Right lobe of liver (tissue), 6 donors: ENCODE results near the gene NME9. TPM values are rescaled to one million over a fixed set of nuclear protein-coding genes. Genes with fewer than 3 reads are reported as not detected.

Experiments
- ATAC-seq, 4 donors: fragments of 200-7000 bp; cut with Tn5 transposase; one replicate each; pipeline ENCODE4 v1.9.1; 2020; ENCODE audit warnings: mild to moderate bottlenecking in 4 of 4, moderate library complexity in 4 of 4
- DNase-seq, 3 donors: peaks; one replicate each; pipeline ENCODE4 v3.0.0-alpha.2; 2020
- H3K27ac ChIP-seq, 3 donors: fragments of 200-600 bp; one replicate each; pipeline ENCODE4 v1.8.0; 2022
- H3K27me3 ChIP-seq, 2 donors: fragments of 200-600 bp; one replicate each; pipeline ENCODE4 v1.8.0; 2022
- H3K36me3 ChIP-seq, 4 donors: fragments of 200-600 bp; sonication (generic) in 1 of 4; one replicate each; pipeline versions ENCODE4 v1.5.1 to v1.8.0; 2017 to 2022; ENCODE audit warnings: control low read depth in 1 of 4
- H3K4me1 ChIP-seq, 4 donors: fragments of 200-600 bp; sonication (generic) in 1 of 4; one replicate each; pipeline versions ENCODE4 v1.5.1 to v1.8.0; 2017 to 2022; ENCODE audit warnings: control low read depth in 1 of 4
- H3K4me3 ChIP-seq, 3 donors: fragments of 200-600 bp; one replicate each; pipeline ENCODE4 v1.8.0; 2022
- H3K9me3 ChIP-seq, 4 donors: fragments of 200-600 bp; sonication (generic) in 1 of 4; one replicate each; pipeline versions ENCODE4 v1.5.1 to v1.8.0; 2017 to 2022; ENCODE audit warnings: control low read depth in 1 of 4
- POLR2A ChIP-seq: fragments of 450-650 bp; IDR thresholded peaks from one replicate; pipeline ENCODE4 v1.6.1; 2017; ENCODE audit warnings: antibody characterized with exemption, mild to moderate bottlenecking
- WGBS: methylation state at CpG from one replicate; pipeline ENCODE4 v1.1.6; 2018; ENCODE audit warnings: low coverage, low lambda C conversion rate; ENCODE audit not compliant: insufficient coverage; ENCODE audit errors: missing lambda C conversion rate; 5-methylcytosine and 5-hydroxymethylcytosine counted together
- intact Hi-C, 2 donors: fragments of 100-400 bp; cut with DNase I; formaldehyde crosslinking; loops; one replicate each; pipeline versions ENCODE4 v1.11.2 to v1.14.1; 2022
- total RNA-seq, 6 experiments: library from RNA; depleted of rRNA in 2 of 6; stranded (reverse); fragments of >200 nt in 2 of 6; fragmentation: NEBNext Ultra II Directional in 3 of 6; extraction: Animal tissue kit (Norgen Biotek cat#: 25700) in 3 of 6; gene quantifications; one replicate each; pipeline versions ENCODE4 v1.1.0 to v1.2.4, GENCODE V29; 2016 to 2023
- TF ChIP-seq, protein P1 (sequence below), 4 donors: fragments of 200-600 bp in 3 of 4; fragments of 450-650 bp in 1 of 4; IDR thresholded peaks; one replicate each; pipeline versions ENCODE4 v1.5.1 to v1.8.0; 2016 to 2022; ENCODE audit warnings: antibody characterized with exemption in 4 of 4, mild to moderate bottlenecking in 2 of 4
- donor health status: DM: no; HTN: yes; CAD: no.
- donor health status: DM: no; HTN: no; CAD: no.
- donor health status: DM: no; HTN: no; CAD: no.
- donor health status: DM: no; HTN: yes; CAD: no.
- donor health status: DM: no; HTN: yes; CAD: no.

Gene NME9
- total RNA-seq, 6 experiments from 2014 or later, result not detected

DNA sequence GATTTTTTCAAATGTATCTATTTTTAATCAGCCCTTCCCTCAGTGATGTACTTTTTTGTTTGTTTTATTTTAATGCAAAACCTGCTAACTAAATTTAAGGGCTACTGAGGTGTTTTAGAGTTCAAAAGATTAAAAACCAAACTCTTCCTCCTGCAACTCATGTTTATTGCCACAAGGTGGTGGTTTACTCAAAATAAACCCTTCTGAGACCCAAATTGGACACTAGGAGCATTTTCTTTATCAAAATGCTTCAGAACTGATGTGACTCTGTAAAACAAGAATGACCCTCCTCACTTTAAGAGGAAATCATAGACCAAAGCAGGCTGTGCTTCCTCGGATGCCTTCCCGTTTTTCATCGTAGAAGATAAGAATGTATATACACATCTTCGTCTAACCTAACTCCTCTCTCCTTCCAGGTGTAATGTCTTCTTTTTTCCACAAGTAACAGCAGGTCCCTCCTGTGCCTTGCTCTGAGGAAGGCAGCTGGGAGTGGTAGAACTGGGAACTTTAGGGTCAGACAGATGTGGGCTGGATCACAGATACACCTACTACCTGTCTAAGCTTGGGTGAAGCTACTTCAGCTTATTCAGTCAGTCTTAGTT is 2.9 kb upstream of the NME9 start:
- intact Hi-C loops, result loop anchor here (10.0 kb wide), 2 partner anchors 82 to 92 kb away; no protein-coding TSS in a partner anchor
- Histone ChIP-seq H3K27me3 (no peaks in the 10 kb centered on the region), H3K27ac (no peak overlapping the region), H3K4me3 (no peak overlapping the region), H3K4me1 (peaks cover 0 to 3% (median 0%) of the 10 kb centered on the region in 4 donors), H3K36me3 (no peaks in the 10 kb centered on the region), H3K9me3 (no peaks in the 10 kb centered on the region)
- WGBS, result 31% methylated on average over 4 of the region's 4 CpGs
- ATAC-seq, result peak; percentile 46 to 51 (median 47)
- TF ChIP-seq, protein P1, sequence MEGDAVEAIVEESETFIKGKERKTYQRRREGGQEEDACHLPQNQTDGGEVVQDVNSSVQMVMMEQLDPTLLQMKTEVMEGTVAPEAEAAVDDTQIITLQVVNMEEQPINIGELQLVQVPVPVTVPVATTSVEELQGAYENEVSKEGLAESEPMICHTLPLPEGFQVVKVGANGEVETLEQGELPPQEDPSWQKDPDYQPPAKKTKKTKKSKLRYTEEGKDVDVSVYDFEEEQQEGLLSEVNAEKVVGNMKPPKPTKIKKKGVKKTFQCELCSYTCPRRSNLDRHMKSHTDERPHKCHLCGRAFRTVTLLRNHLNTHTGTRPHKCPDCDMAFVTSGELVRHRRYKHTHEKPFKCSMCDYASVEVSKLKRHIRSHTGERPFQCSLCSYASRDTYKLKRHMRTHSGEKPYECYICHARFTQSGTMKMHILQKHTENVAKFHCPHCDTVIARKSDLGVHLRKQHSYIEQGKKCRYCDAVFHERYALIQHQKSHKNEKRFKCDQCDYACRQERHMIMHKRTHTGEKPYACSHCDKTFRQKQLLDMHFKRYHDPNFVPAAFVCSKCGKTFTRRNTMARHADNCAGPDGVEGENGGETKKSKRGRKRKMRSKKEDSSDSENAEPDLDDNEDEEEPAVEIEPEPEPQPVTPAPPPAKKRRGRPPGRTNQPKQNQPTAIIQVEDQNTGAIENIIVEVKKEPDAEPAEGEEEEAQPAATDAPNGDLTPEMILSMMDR (IDR thresholded peaks at IDR 0.05), result peak; percentile 61 to 75 (median 68)
- TF ChIP-seq POLR2A, result no peak
- DNase-seq, result no peak

DNA sequence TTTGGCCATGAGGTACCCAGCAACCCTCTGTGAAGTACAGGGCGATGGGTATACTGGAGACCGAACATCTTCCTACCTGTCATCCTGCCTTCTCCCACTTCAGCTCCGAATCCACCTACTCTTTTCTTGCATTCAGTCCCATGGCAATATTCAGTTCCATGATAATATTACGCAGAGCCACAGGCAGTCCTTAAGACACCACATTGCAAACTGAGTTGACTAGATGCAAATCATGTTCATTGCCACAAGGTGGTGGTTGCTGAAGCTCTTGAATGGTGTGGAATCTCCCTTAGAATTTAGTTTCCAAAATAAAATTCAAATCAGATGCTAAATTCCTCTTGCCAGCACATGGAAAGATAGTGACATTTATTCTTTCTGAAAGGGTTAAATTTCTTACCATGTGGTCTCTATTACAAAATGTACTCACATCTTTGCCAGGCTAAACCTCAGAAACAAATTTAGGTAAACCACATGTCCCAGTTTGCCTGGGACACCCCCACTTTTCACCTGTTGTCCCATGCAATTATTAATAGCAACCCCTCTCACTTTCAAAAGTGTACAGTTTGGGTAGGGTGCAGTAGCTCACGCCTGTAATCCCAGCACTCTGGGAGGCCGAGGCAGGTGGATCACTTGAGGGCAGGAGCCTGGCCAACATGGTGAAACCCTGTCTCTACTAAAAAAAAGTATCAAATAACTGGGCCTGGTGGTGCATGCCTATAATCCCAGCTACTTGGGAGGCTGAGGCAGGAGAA is 1.7 kb upstream of the NME9 start:
- Histone ChIP-seq H3K27me3 (no peaks in the 10 kb centered on the region), H3K4me1 (peaks cover 0 to 3% (median 0%) of the 10 kb centered on the region in 4 donors), H3K36me3 (no peaks in the 10 kb centered on the region), H3K9me3 (no peaks in the 10 kb centered on the region), H3K27ac (no peak overlapping the region), H3K4me3 (no peak overlapping the region)
- intact Hi-C loops, result loop anchor here (10.0 kb wide), 2 partner anchors 83 to 93 kb away; no protein-coding TSS in a partner anchor
- no peak for TF ChIP-seq POLR2A
- TF ChIP-seq, protein P1 (IDR thresholded peaks at IDR 0.05), result no peak
- WGBS, result 71% methylated on average over 6 of the region's 6 CpGs
- ATAC-seq, result no peak
- no peak for DNase-seq

DNA sequence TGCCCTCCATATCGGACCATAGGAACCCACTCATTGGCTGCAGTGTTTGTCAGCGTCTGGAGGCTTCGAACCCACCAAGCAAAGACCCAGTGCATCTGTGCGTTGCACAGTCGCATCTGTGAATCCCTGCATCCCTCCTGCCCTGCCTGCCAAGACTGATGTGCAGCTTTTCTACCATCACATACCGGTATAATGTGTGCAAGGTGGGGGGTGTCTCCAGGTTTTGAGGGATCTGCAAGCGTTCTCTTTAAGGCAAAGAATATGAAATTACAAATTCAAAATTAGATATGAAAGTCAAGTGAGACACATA is 288 bp upstream of the NME9 start:
- DNase-seq (no peak), ATAC-seq (no peak)
- H3K9me3 ChIP-seq, result no peaks in the 10 kb centered on the region
- no peaks in the 10 kb centered on the region for H3K27me3 ChIP-seq
- TF ChIP-seq, protein P1 (IDR thresholded peaks at IDR 0.05), result no peak
- no peak for TF ChIP-seq POLR2A
- H3K4me1 ChIP-seq, result peaks cover 0 to 3% (median 0%) of the 10 kb centered on the region in 4 donors
- H3K27ac ChIP-seq, result no peak overlapping the region
- peak overlapping the region; percentile 50 to 59 (median 56) for H3K4me3 ChIP-seq
- intact Hi-C loops, result loop anchor here (10.0 kb wide), 2 partner anchors 85 to 95 kb away; no protein-coding TSS in a partner anchor
- no peaks in the 10 kb centered on the region for H3K36me3 ChIP-seq
- WGBS, result 12% methylated on average over 5 of the region's 7 CpGs

DNA sequence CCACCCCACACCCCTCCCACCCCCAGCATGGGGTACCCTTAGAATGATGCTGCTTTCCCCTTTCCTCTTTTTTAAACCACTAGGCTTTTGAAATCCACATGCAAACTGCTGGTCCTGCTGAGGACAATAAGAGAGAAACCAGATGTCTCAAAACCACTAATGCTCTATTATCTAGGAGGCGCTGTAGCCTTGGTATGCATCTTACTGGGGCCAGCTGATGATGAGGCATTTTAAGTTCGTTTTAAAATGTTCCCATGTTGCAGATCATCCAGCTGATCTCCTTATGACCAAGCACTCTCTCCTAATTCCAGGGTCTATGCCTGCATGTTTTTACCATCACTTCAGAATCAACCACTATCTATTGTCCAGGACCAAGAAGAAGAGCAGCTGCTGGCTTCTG is 1.3 kb downstream of the NME9 start:
- TF ChIP-seq, protein P1 (IDR thresholded peaks at IDR 0.05), result peak in 1 of 4 donors; percentile 5
- TF ChIP-seq POLR2A, result no peak
- intact Hi-C loops, result no loop called here
- Histone ChIP-seq H3K27ac (no peak overlapping the region), H3K4me1 (peaks cover 0 to 3% (median 0%) of the 10 kb centered on the region in 4 donors), H3K9me3 (no peaks in the 10 kb centered on the region), H3K36me3 (no peaks in the 10 kb centered on the region), H3K4me3 (no peak overlapping the region), H3K27me3 (no peaks in the 10 kb centered on the region)
- DNase-seq (no peak), ATAC-seq (no peak)
- WGBS, result 33% methylated on average over 2 of the region's 2 CpGs
